ENCODE measurements around the gene FEM1C. TPM values are rescaled to one million over a fixed set of nuclear protein-coding genes. Genes with fewer than 3 reads are reported as not detected.
"Not testable (repeated sequence)": the region's sequence is repeated elsewhere in the genome, so short reads cannot be mapped to it uniquely, and the experiment has no call there.

The FEM1C gene
- polyA plus RNA-seq, 1 donor (not counting 4 experiments of a cell fraction or from before 2014, with no cell fraction given), result 11.9 TPM

GRCh38 chr5:115480900-115481299, 63.7 kb downstream of the FEM1C start:
- TF ChIP-seq CTCF (optimal IDR thresholded peaks at IDR 0.05 in 1 of 3, IDR thresholded peaks at IDR 0.05 in 1 of 3, conservative IDR thresholded peaks at IDR 0.05 in 1 of 3; ENCODE audit: extremely low read depth in 1 of 3, insufficient read depth in 2 of 3, low read length in 3 of 3), result no peak
- no peak for TF ChIP-seq EZH2 (IDR thresholded peaks at IDR 0.05; ENCODE audit: low read length)
- H3K9me1 ChIP-seq (ENCODE audit: control insufficient read depth, extremely low read depth, insufficient read depth, low read length), result no peaks in the 10 kb centered on the region
- dilution Hi-C loops (cut with MboI; ENCODE audit: extremely low pct_ligation_motif_present, low sequenced_read_pairs), result no loop called here
- H3K4me3 ChIP-seq (ENCODE audit: control insufficient read depth in 2 of 3, extremely low read depth in 1 of 3, insufficient read depth in 2 of 3, low read depth in 1 of 3, low read length in 3 of 3), result no peak overlapping the region
- H3K36me3 ChIP-seq (ENCODE audit: control insufficient read depth in 2 of 2, extremely low read depth in 1 of 2, insufficient read depth in 2 of 2, low read length in 2 of 2), result no peaks in the 10 kb centered on the region
- no peak for DNase-seq (ENCODE audit: low read depth, low spot score)
- H4K20me1 ChIP-seq (ENCODE audit: control insufficient read depth, extremely low read depth, insufficient read depth, low read length), result no peaks in the 10 kb centered on the region
- no peak overlapping the region for H3K9ac ChIP-seq (ENCODE audit: control insufficient read depth, extremely low read depth, insufficient read depth, low read length)
- H2AFZ ChIP-seq (ENCODE audit: control insufficient read depth, low read length), result no peak overlapping the region
- H3K79me2 ChIP-seq (ENCODE audit: control insufficient read depth, insufficient read depth, low read length), result no peaks in the 10 kb centered on the region
- no peaks in the 10 kb centered on the region for H3K4me1 ChIP-seq (ENCODE audit: control insufficient read depth, extremely low read depth, insufficient read depth, low read length)
- no peak overlapping the region for H3K27ac ChIP-seq (ENCODE audit: control insufficient read depth, insufficient read depth, low read length)
- no peak overlapping the region for H3K4me2 ChIP-seq (ENCODE audit: control insufficient read depth, extremely low read depth, insufficient read depth, low read depth, low read length)
- no peak for FAIRE-seq
- no peaks in the 10 kb centered on the region for H3K27me3 ChIP-seq (ENCODE audit: control insufficient read depth, extremely low read depth, insufficient read depth, low read length)
- no peaks in the 10 kb centered on the region for H3K9me3 ChIP-seq (ENCODE audit: control insufficient read depth, low read depth, low read length)

- no peak overlapping the region for H3K9ac ChIP-seq (ENCODE audit: control insufficient read depth, extremely low read depth, insufficient read depth, low read length)
- no peak overlapping the region for H3K4me2 ChIP-seq (ENCODE audit: control insufficient read depth, extremely low read depth, insufficient read depth, low read depth, low read length)
- no peaks in the 10 kb centered on the region for H3K79me2 ChIP-seq (ENCODE audit: control insufficient read depth, insufficient read depth, low read length)
- no peak overlapping the region for H3K4me3 ChIP-seq (ENCODE audit: control insufficient read depth in 2 of 3, extremely low read depth in 1 of 3, insufficient read depth in 2 of 3, low read depth in 1 of 3, low read length in 3 of 3)
- H3K27me3 ChIP-seq (ENCODE audit: control insufficient read depth, extremely low read depth, insufficient read depth, low read length), result no peaks in the 10 kb centered on the region
- DNase-seq (ENCODE audit: low read depth, low spot score), result no peak
- H3K36me3 ChIP-seq (ENCODE audit: control insufficient read depth in 2 of 2, extremely low read depth in 1 of 2, insufficient read depth in 2 of 2, low read length in 2 of 2), result no peaks in the 10 kb centered on the region
- no peaks in the 10 kb centered on the region for H4K20me1 ChIP-seq (ENCODE audit: control insufficient read depth, extremely low read depth, insufficient read depth, low read length)
- no peak for FAIRE-seq
- H2AFZ ChIP-seq (ENCODE audit: control insufficient read depth, low read length), result no peak overlapping the region
- dilution Hi-C loops (cut with MboI; ENCODE audit: extremely low pct_ligation_motif_present, low sequenced_read_pairs), result no loop called here
- TF ChIP-seq EZH2 (IDR thresholded peaks at IDR 0.05; ENCODE audit: low read length) (no peak), CTCF (optimal IDR thresholded peaks at IDR 0.05 in 1 of 3, IDR thresholded peaks at IDR 0.05 in 1 of 3, conservative IDR thresholded peaks at IDR 0.05 in 1 of 3; ENCODE audit: extremely low read depth in 1 of 3, insufficient read depth in 2 of 3, low read length in 3 of 3) (no peak)
- no peak overlapping the region for H3K27ac ChIP-seq (ENCODE audit: control insufficient read depth, insufficient read depth, low read length)
- no peaks in the 10 kb centered on the region for H3K9me3 ChIP-seq (ENCODE audit: control insufficient read depth, low read depth, low read length)
- no peaks in the 10 kb centered on the region for H3K9me1 ChIP-seq (ENCODE audit: control insufficient read depth, extremely low read depth, insufficient read depth, low read length)
- no peaks in the 10 kb centered on the region for H3K4me1 ChIP-seq (ENCODE audit: control insufficient read depth, extremely low read depth, insufficient read depth, low read length)
These were observed 64.3 kb downstream of the FEM1C start for GRCh38 chr5:115480271-115480670.

- H2AFZ ChIP-seq (ENCODE audit: control insufficient read depth, low read length); DNase-seq (ENCODE audit: low read depth, low spot score); H3K36me3 ChIP-seq (ENCODE audit: control insufficient read depth in 2 of 2, extremely low read depth in 1 of 2, insufficient read depth in 2 of 2, low read length in 2 of 2); H3K4me2 ChIP-seq (ENCODE audit: control insufficient read depth, extremely low read depth, insufficient read depth, low read depth, low read length); H3K9ac ChIP-seq (ENCODE audit: control insufficient read depth, extremely low read depth, insufficient read depth, low read length); H3K9me3 ChIP-seq (ENCODE audit: control insufficient read depth, low read depth, low read length); H3K9me1 ChIP-seq (ENCODE audit: control insufficient read depth, extremely low read depth, insufficient read depth, low read length); H3K4me3 ChIP-seq (ENCODE audit: control insufficient read depth in 2 of 3, extremely low read depth in 1 of 3, insufficient read depth in 2 of 3, low read depth in 1 of 3, low read length in 3 of 3); dilution Hi-C loops (cut with MboI; ENCODE audit: extremely low pct_ligation_motif_present, low sequenced_read_pairs); H3K27ac ChIP-seq (ENCODE audit: control insufficient read depth, insufficient read depth, low read length); H3K79me2 ChIP-seq (ENCODE audit: control insufficient read depth, insufficient read depth, low read length); H4K20me1 ChIP-seq (ENCODE audit: control insufficient read depth, extremely low read depth, insufficient read depth, low read length); H3K4me1 ChIP-seq (ENCODE audit: control insufficient read depth, extremely low read depth, insufficient read depth, low read length); FAIRE-seq; H3K27me3 ChIP-seq (ENCODE audit: control insufficient read depth, extremely low read depth, insufficient read depth, low read length): not testable (repeated sequence)
These were observed 65.3 kb downstream of the FEM1C start for GRCh38 chr5:115479166-115479873.
